ENCODE data around the gene HOXB13. TPM values are rescaled to one million over a fixed set of nuclear protein-coding genes. Genes with fewer than 3 reads are reported as not detected.
A peak's percentile ranks its signal among the peaks of the same experiment; 100 is the strongest.

Gene HOXB13
- total RNA-seq, 1 experiment from 2014 or later = not detected

GRCh38 chr17:48718227-48718760 lies 10.3 kb downstream of the HOXB13 start:
- Histone ChIP-seq H2AFZ (ENCODE audit: low read length) (no peak overlapping the region), H2BK120ac (ENCODE audit: low read depth, low read length, poor library complexity, severe bottlenecking) (no peak overlapping the region), H3K4me2 (ENCODE audit: insufficient read depth, insufficient read length, low read length) (peak overlapping the region; percentile 49), H4K8ac (replicated peaks; ENCODE audit: insufficient read length, low read depth, low read length) (no peak overlapping the region), H2AK5ac (ENCODE audit: insufficient read length, low read length) (no peak overlapping the region), H3K79me2 (ENCODE audit: insufficient read depth, low read length) (no peaks in the 10 kb centered on the region), H3K79me1 (ENCODE audit: insufficient read depth, low read depth, low read length, poor library complexity, severe bottlenecking) (no peaks in the 10 kb centered on the region), H4K5ac (ENCODE audit: insufficient read length, low read depth, low read length) (no peak overlapping the region), H2BK5ac (ENCODE audit: insufficient read length, low read length) (no peak overlapping the region), H2BK15ac (ENCODE audit: low read depth, low read length) (no peak overlapping the region), H4K20me1 (ENCODE audit: control insufficient read depth, insufficient read depth, insufficient read length) (no peaks in the 10 kb centered on the region), H3T11ph (ENCODE audit: low read length) (no peak overlapping the region), H3K9me3 (ENCODE audit: control insufficient read depth, low read depth, low read length) (no peaks in the 10 kb centered on the region), H3K14ac (ENCODE audit: insufficient read depth, low read length) (no peak overlapping the region), H3K23ac (ENCODE audit: insufficient read length, low read depth, low read length) (no peak overlapping the region), H3K23me2 (ENCODE audit: insufficient read length, low read depth, low read length, poor library complexity, severe bottlenecking) (peaks cover 12% of the 10 kb centered on the region), H3K56ac (ENCODE audit: insufficient read length, low read depth, low read length) (no peak overlapping the region), H3K27ac (ENCODE audit: insufficient read length, low read depth, low read length) (no peak overlapping the region), H2BK12ac (ENCODE audit: insufficient read length, low read depth, low read length) (no peak overlapping the region), H2BK20ac (ENCODE audit: low read depth, low read length, poor library complexity, severe bottlenecking) (no peak overlapping the region), H4K91ac (ENCODE audit: insufficient read length, low read depth, low read length) (no peak overlapping the region), H3K4ac (ENCODE audit: low read depth, low read length) (no peak overlapping the region), H3K27me3 (ENCODE audit: insufficient read depth, low read length) (peaks cover 66% of the 10 kb centered on the region), H3K18ac (ENCODE audit: insufficient read length, low read depth, low read length) (no peak overlapping the region), H3K9ac (ENCODE audit: extremely low read depth, insufficient read length, low read length) (no peak overlapping the region), H3K4me1 (ENCODE audit: insufficient read depth, low read length) (peaks cover 2% of the 10 kb centered on the region; the same call in 1 of the 2 replicates)
- Mint-ChIP-seq H3K4me3 (peak overlapping the region; percentile 46 to 75), H3K36me3 (ENCODE audit: insufficient read depth in 1 of 3, low read depth in 3 of 3) (no peaks in the 10 kb centered on the region), H3K27me3 (ENCODE audit: low read depth) (peaks cover 100% of the 10 kb centered on the region), H3K4me1 (peaks cover 31 to 41% of the 10 kb centered on the region in 2 experiments), H3K27ac (no peak overlapping the region), H3K9me3 (peaks cover 0 to 7% of the 10 kb centered on the region in 2 experiments; a peak in 2 of 5 replicates)
- TF ChIP-seq, protein P1, sequence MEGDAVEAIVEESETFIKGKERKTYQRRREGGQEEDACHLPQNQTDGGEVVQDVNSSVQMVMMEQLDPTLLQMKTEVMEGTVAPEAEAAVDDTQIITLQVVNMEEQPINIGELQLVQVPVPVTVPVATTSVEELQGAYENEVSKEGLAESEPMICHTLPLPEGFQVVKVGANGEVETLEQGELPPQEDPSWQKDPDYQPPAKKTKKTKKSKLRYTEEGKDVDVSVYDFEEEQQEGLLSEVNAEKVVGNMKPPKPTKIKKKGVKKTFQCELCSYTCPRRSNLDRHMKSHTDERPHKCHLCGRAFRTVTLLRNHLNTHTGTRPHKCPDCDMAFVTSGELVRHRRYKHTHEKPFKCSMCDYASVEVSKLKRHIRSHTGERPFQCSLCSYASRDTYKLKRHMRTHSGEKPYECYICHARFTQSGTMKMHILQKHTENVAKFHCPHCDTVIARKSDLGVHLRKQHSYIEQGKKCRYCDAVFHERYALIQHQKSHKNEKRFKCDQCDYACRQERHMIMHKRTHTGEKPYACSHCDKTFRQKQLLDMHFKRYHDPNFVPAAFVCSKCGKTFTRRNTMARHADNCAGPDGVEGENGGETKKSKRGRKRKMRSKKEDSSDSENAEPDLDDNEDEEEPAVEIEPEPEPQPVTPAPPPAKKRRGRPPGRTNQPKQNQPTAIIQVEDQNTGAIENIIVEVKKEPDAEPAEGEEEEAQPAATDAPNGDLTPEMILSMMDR (conservative IDR thresholded peaks at IDR 0.05) = no peak
- DNase-seq = no peak
- WGBS (ENCODE audit: extremely low coverage, insufficient read length, low lambda C conversion rate) = no CpG with 5 or more reads among the region's 24 CpGs
